ENCODE data around the gene BMF. TPM values are rescaled to one million over a fixed set of nuclear protein-coding genes. Genes with fewer than 3 reads are reported as not detected.

BMF gene
- total RNA-seq, 1 donor from 2014 or later = 1.1 TPM

DNA sequence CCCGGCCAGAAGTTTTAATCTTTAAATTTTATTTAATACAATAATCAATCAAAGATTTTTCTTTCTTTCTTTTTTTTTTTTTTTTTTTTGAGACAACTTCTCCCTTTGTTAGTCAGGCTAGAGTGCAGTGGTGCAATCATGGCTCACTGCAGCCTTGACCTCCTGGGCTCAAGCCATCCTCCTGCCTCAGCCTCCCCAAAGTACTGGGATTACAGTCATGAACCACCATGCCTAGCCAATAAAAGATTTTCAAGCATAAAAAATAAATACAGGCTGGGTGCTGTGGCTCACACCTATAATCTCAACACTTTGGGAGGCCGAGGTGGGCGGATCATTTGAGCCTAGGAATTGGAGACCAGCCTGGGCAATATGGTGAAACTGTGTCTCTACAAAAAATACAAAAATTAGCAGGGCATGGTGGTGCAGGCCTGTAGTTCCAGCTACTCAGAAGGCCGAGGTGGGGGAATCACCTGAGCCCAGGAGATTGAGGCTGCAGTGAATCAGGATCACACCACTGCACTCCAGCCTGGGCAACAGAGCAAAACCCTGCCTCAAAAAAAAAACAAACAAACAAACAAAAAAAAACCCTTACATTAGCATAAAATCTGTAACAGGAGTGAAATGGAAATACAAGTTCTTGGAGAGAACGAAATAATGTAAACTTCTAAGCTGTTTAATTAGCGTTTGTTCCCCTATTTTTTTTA, 40.6 kb downstream of the BMF start:
- DNase-seq (ENCODE audit: low read depth, low spot score) = no peak

- no peak for DNase-seq (ENCODE audit: low read depth, low spot score)
Observed at GRCh38 chr15:40066589-40066988, 42.1 kb downstream of the BMF start.

DNA sequence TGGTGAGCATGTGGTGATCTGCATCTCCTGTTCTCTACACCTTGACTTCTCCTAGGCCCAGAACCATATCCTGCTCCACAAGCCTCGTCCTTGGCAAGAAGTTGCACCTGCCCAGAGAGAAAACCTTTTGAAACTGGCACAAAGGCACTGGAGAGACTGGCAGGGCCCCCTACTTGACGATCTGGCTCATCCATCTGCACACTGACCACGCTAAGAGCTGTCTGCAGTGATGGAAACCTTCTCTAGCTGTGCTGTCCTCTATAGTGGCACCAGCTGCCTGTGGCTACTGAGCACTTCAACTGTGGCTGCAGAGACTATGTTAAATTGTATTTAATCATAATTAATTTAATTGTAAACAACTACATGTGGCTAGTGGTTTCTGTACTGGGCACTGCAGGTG, 43.5 kb downstream of the BMF start:
- no peak for DNase-seq (ENCODE audit: low read depth, low spot score)

GRCh38 chr15:40064231-40064894, 44.3 kb downstream of the BMF start:
- peak; percentile 68 for DNase-seq (ENCODE audit: low read depth, low spot score)

GRCh38 chr15:40063563-40064011, 45.1 kb downstream of the BMF start:
- no peak for DNase-seq (ENCODE audit: low read depth, low spot score)

GRCh38 chr15:40062816-40063562, 45.7 kb downstream of the BMF start:
- no peak for DNase-seq (ENCODE audit: low read depth, low spot score)

DNA sequence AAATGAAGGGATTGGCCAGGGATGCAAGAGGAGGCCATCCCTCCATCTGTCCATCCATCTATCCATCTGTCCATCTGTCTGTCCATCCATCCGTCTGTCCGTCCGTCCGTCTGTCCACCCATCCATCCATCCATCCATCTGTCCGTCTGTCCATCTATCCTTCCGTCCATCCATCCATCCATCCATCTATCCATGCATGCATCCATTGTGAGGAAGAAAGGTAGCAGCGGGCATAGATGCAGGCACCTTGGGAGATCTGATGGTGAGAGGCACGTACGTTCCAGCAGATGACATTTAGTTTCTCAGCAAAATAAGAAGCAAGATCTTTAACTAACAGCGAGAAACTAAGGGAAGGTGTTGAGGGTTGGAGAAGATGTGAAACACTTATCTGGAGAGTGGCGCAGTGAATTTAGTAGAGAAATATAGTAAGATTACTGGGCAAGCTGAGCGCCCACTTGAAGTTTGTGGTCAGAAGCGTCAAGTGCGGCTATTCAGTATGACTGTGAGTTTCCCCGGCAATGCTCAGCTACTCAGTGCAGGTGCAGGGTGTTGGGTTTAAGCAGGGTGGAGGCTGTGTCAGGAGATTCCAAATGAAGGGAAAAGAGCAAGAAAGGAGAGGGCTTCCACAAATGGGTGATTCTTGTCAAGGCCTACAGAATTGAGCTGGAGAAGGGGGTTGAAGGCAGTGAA, 47.3 kb downstream of the BMF start:
- no peak for DNase-seq (ENCODE audit: low read depth, low spot score)

DNA sequence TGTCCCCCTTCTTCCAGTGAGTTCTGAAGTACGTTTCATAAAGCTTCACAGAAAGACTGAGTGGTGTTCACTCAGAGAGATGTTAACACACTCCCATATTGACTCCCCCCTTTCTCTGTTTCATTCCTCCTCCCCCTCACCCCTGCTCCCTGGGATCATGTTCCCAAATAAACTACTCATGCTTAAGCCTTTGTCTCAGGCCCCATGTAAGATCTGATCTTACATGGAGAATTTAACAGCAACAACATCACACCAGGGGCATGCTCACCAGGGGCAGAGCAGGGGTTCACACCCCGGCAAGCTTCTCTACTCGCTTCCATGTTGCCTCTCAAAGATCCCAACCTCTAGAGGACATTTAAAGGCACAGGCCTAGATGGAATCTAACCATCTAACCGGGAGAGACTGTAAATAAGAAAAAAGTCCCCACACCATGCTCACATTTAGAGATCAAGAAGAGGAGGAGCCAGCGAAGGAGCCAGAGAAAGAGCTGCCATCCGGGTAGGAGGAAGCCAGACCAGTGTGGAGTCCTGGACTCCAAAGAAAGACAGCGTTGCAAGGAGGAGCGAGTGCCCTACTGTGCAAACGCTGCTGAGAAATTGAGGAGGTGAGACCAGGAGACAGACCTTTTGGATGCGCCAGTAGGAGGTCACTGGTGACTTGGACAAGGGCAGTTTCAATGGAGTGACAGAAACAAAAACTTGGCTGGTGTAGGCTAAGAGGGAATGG, 48.3 kb downstream of the BMF start:
- DNase-seq (ENCODE audit: low read depth, low spot score) = no peak

GRCh38 chr15:40059821-40060220, 48.9 kb downstream of the BMF start:
- DNase-seq (ENCODE audit: low read depth, low spot score) = no peak

GRCh38 chr15:40058476-40059140, 50.1 kb downstream of the BMF start:
- DNase-seq (ENCODE audit: low read depth, low spot score) = no peak

GRCh38 chr15:40055576-40056293, 52.9 kb downstream of the BMF start:
- no peak for DNase-seq (ENCODE audit: low read depth, low spot score)

GRCh38 chr15:40054855-40055575, 53.7 kb downstream of the BMF start:
- DNase-seq (ENCODE audit: low read depth, low spot score) = no peak

DNA sequence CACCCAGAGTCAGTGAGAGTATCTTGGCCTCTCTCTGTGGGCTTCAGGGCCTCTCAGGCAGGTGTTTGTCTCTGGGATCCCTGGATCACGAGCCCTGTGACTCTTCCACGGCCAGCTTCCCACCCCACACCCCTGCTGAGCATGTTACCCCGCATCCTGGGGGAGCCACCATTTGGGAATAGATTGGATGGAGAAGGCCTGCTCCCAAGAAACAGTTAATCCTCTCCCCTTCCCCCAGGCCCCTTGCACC, 54.1 kb downstream of the BMF start:
- no peak for DNase-seq (ENCODE audit: low read depth, low spot score)

DNA sequence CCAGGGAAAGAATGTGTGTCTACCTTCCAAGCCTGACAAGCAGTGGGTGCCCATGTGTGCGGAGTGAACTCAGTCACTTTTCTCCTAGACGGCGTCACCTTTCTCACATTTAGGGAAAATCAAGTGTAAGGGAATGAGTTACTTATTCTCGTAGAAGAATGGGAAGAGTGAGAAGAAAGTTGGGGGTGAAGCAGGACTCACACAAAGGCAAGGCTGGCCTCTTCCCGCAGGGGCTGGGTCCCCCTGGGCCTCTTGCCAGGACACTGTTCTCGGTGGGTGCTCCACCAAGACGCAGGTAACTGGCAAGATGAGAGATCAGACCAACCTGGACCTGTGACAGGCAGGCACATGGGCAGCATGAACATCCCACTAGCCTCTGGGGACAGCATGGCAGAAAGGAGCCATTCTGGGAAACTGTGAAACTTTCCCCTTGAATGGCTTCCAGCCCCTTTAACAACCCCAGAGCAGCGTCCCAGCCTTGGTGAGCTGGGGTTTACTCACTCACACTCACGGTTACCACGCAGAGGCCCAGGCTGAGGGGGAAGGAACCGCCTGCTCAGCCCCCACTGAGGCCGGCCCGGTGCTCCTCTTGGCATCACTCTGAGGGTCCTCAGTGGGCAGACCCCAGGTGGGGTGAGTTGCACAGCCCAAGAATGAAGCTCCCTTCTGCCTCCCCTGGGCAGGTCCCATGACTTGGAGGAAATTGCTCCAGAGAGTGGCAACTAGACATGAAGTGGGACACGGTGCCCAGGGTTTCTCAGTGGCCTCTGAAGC, 54.7 kb downstream of the BMF start:
- DNase-seq (ENCODE audit: low read depth, low spot score) = no peak

DNA sequence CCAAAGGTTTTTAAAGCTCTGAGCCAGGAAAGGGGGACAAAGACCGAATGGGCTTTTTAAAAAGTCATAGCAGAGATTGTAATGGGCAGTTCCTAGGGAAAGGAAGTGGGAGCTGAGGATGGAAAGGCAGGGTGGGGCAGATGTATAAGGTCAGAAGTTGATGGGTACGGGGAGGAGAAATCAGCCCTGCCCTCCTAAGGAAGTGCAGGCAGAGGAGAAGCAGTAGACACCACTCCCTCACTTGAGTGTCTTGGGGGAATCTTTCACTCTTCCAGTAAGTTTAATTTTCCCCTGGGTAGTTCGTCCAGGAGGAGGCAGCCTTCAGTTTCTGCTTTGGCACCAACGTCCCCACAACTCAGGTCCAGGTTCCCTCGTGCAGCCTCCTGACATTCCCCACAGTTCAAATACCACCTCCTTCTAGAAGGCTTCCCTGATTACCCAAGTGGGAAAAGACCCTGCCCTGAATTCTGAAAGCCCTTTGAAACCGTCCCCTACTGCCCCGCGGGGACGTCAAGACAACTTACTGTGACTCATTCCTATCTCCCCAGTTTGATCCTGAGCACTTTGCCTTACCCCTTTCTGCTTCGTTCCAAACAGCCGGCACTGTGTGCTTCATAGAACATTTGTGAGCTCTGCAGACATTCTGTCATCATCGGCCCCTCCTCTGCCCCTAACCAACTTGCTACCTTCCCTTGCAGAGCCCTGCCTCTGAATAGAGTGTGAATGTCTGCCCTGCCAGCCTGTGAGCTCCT, 55.4 kb downstream of the BMF start:
- no peak for DNase-seq (ENCODE audit: low read depth, low spot score)

DNA sequence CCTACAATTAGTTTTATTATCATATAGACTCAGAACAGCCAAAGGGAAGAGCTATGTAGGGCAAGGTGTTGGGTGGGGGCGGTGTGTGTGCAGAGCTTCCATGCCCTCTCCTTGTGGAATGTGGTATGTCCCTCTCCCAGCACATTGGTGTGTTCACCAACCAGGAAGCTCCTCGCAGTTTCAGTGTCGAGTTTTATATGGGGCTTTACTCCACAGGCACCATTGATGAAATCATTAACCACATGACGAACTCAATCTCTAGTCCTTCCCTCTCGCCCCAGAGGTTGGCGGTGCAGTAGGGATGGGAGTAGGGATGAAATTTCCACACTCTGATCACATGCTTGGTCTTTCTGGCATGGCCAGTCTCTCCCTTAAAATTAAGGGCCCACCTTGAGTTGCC, 56.1 kb downstream of the BMF start:
- no peak for DNase-seq (ENCODE audit: low read depth, low spot score)

- DNase-seq (ENCODE audit: low read depth, low spot score) = no peak
Observed at GRCh38 chr15:40051616-40052415, 56.9 kb downstream of the BMF start.
